Smooth muscle cell of trachea (primary cell): Measurements from ENCODE around the gene ZFYVE16. TPM values are rescaled to one million over a fixed set of nuclear protein-coding genes. Genes with fewer than 3 reads are reported as not detected.

ENCODE experiments used
- total RNA-seq: library from RNA; depleted of rRNA; stranded (reverse); fragments of >200 nt; gene quantifications from 2 replicates; pipeline ENCODE4 v1.2.1, GENCODE V29; 2014

The ZFYVE16 gene
- total RNA-seq = 24.5 and 32.1 TPM in 2 replicates

DNA sequence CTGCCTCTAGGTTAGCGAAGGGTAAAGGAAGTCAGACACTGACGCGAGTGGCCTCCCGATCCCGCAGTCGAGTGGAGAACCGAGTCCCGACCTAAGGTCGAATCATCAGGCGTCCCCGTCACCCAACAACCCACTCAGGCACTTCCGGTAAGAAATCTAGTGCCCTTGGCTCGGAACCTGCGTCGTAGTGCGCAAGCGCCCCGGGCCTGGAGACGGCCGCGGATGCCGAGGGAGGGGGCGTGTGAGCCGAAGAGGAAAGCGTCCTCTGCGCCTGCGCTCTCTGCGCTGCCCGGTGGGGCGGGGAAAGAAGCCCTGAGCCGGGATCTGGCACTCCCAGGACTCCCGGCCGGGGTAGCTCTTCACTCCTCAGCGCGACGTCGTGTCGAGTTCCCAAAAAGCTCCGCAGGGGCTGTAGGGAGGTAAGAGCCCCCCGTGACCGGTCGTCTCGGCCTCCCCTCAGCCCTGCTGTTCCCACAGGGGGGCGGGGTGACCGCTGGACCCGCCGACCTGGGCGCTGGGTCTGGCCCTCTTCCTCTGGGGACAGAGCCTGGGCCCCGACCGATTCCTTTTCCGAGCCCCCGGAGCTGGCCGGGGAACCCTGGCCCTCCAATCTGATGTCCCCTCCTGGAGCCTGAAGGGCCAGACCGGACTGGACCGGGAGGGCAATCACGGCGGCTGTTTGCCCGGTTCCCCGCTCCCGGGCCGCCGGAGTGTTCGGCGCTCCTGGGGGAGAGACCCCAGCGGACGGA is at the start of gene ZFYVE16:
Gene ZFYVE16, plus strand, starts transcription at position 330 of the 749 bp plus-strand sequence. CDS start 26,084 bp downstream, outside the sequence.

DNA sequence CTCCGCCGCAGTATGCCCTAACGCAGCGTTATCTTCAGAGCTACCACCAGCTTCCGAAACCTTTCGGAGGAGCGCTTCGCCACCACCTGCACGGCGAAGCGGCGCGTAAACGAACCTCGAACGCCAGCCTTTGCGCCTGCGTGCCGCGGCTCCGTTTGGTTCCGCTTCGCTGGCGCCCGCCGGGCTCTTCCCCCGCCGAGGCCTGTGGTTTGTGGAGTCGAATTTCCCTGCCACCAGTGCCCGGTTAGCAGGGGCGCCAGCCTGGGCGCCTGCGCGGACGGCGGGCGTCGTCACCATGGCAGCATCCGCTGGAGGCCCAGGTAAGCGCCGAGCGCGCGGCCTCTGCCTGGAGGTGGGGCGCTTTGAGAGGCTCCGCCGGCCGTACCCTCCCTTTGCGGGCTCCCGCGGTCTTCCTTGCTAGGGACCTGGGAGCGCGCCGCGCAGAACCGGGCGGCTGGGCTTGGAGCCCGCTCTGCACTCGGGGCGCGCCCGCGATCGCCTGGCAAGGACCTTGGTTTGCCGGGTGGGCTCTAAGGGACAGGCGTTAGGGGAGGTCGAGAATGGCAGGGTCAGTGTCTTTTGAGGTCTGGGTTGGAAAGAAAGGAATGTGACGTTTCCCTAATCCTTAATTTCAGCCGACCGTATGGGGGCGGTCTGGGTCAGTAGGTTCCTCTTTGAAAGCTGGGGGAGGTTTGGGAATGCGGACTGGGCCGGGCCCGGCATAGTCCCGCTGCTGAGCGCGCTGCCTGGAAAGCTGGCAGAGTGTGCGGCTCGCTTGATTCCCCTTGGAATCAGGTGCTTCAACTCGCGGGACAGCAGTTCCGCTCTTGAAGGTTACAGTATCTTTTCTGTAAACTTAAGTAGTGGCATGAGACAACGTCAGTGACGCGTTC is 80.2 kb downstream of the ZFYVE16 start, which contains the start of gene FAM151B:
Gene FAM151B, plus strand, starts transcription at position 272 of the 893 bp plus-strand sequence. Its CDS starts 24 bp downstream, at position 296.

Other genes with a start within 250 kb of the ZFYVE16 start
- gene SERINC5, start 152.0 kb upstream of the ZFYVE16 start, total RNA-seq = 12.2 and 14.1 TPM in 2 replicates
- gene SPZ1, start 88.1 kb upstream of the ZFYVE16 start, total RNA-seq = not detected in 2 replicates
- gene FAM151B, start 80.0 kb downstream of the ZFYVE16 start, total RNA-seq = 3.8 and 5.0 TPM in 2 replicates
- gene ANKRD34B, start 162.2 kb downstream of the ZFYVE16 start, total RNA-seq = not detected in 2 replicates
- gene MSH3, start 246.6 kb downstream of the ZFYVE16 start, total RNA-seq = 14.2 and 18.3 TPM in 2 replicates
- 8.9 and 39.1 TPM in 2 replicates for gene DHFR, start 246.9 kb downstream of the ZFYVE16 start, total RNA-seq